Gastroesophageal sphincter (tissue), 3 donors: Measurements from ENCODE around the gene ZGLP1.

ENCODE experiments used
- CTCF ChIP-seq, 4 experiments: fragments of 200-600 bp in 2 of 4; fragments of 450-650 bp in 2 of 4; sonication (generic) in 1 of 4; IDR thresholded peaks; one replicate each; pipeline ENCODE4 v1.5.1; 2017 to 2019; ENCODE audit warnings: antibody characterized with exemption in 4 of 4, mild to moderate bottlenecking in 2 of 4, moderate library complexity in 2 of 4
- POLR2A ChIP-seq, 2 donors: fragments of 450-650 bp; IDR thresholded peaks; one replicate each; pipeline ENCODE4 v1.6.1; 2017; ENCODE audit warnings: antibody characterized with exemption in 2 of 2, mild to moderate bottlenecking in 2 of 2, moderate library complexity in 1 of 2
- POLR2AphosphoS5 ChIP-seq: sonication (generic); formaldehyde crosslinking; IDR thresholded peaks from one replicate; pipeline ENCODE4 v1.6.1; 2017; ENCODE audit warnings: antibody characterized with exemption

GRCh38 chr19:10305139-10305806, 4.3 kb downstream of the ZGLP1 start:
- TF ChIP-seq CTCF (IDR thresholded peaks at IDR 0.05) (no peak), POLR2A (IDR thresholded peaks at IDR 0.05) (no peak), POLR2AphosphoS5 (no peak)
